GM12878 (cell line): Measurements from ENCODE around the gene DOK4. TPM values are rescaled to one million over a fixed set of nuclear protein-coding genes. Genes with fewer than 3 reads are reported as not detected.

Source experiments
- ATAC-seq: fragments of 200-7000 bp; cut with Tn5 transposase; 3 replicates; pipeline ENCODE4 v1.9.1; 2020; ENCODE audit warnings: mild to moderate bottlenecking, moderate library complexity
- BruUV-seq: library from RNA; stranded (reverse); fragments of 400-500 nt; replicated peaks from 2 replicates; lab custom pipeline; 2021; lab: Mats Ljungman, UMichigan
- CTCF ChIA-PET: fragments of 300-600 bp; sonication (Branson Sonifier 250); formaldehyde crosslinking; extraction: SDS; loops from one replicate; lab custom pipeline; 2021; ENCODE audit warnings: inconsistent platforms; lab: Yijun Ruan, JAX
- POLR2A ChIA-PET: fragments of 350-600 bp; formaldehyde crosslinking; extraction: SDS; loops from one replicate; lab custom pipeline; 2021; ENCODE audit warnings: inconsistent platforms; lab: Charles Lee
- RAD21 ChIA-PET: fragments of 300-600 bp; sonication (Branson Sonifier 250); formaldehyde crosslinking; loops from one replicate; lab custom pipeline; 2023; ENCODE audit warnings: antibody characterized with exemption; ENCODE audit not compliant: unreplicated experiment; lab: Charles Lee
- SMC1A ChIA-PET: fragments of 300-600 bp; sonication (Branson Sonifier 250); formaldehyde crosslinking; loops from one replicate; lab custom pipeline; 2023; ENCODE audit not compliant: unreplicated experiment, uncharacterized antibody; lab: Charles Lee
- DNase-seq: peaks from one replicate; pipeline ENCODE4 v3.0.0-alpha.2; 2011; ENCODE audit warnings: low read depth, low spot score
- FAIRE-seq: peaks from 3 replicates; lab custom pipeline; 2011; peaks lifted over from hg19 to GRCh38; lab: Jason Lieb, UNC
- H2AFZ ChIP-seq: 2 replicates; pipeline ENCODE4 v1.6.0; 2011; ENCODE audit warnings: low read depth, low read length, control low read depth; ENCODE audit not compliant: control insufficient read depth
- H3K27ac ChIP-seq: 2 replicates; pipeline ENCODE4 v1.5.1; 2011; ENCODE audit warnings: control low read depth; ENCODE audit not compliant: control insufficient read depth, insufficient read depth
- H3K27me3 ChIP-seq, 2 experiments: replicated peaks in 1 of 2; 2 replicates each; pipeline versions ENCODE4 v1.6.0 to v1.6.1; 2011; ENCODE audit warnings: low read length in 1 of 2; ENCODE audit not compliant: control insufficient read depth in 2 of 2, insufficient read depth in 2 of 2
- H3K36me3 ChIP-seq, 2 experiments: 2 replicates each; pipeline ENCODE4 v1.5.1; 2011; ENCODE audit warnings: low read length in 1 of 2; ENCODE audit not compliant: control insufficient read depth in 2 of 2, insufficient read depth in 2 of 2
- H3K4me1 ChIP-seq: 2 replicates; pipeline ENCODE4 v1.6.1; 2011; ENCODE audit warnings: mild to moderate bottlenecking, low read length, moderate library complexity, mixed read lengths; ENCODE audit not compliant: control insufficient read depth, insufficient read depth
- H3K4me2 ChIP-seq: 2 replicates; pipeline ENCODE4 v1.6.0; 2011; ENCODE audit warnings: control low read depth; ENCODE audit not compliant: control insufficient read depth, insufficient read depth
- H3K4me3 ChIP-seq: fragments of 200-600 bp; sonication (generic); 2 replicates; pipeline ENCODE4 v1.5.1; 2016
- H3K79me2 ChIP-seq: 2 replicates; pipeline ENCODE4 v1.6.0; 2011; ENCODE audit warnings: low read length; ENCODE audit not compliant: control insufficient read depth, insufficient read depth
- H3K9ac ChIP-seq: 2 replicates; pipeline ENCODE4 v1.8.0; 2011; ENCODE audit warnings: low read length, control low read depth, mixed read lengths; ENCODE audit not compliant: control insufficient read depth, insufficient read depth
- H3K9me3 ChIP-seq: replicated peaks from 3 replicates; pipeline ENCODE4 v1.5.1; 2011; ENCODE audit warnings: mild to moderate bottlenecking, low read length; ENCODE audit not compliant: control insufficient read depth, insufficient read depth
- H4K20me1 ChIP-seq: 2 replicates; pipeline ENCODE4 v1.6.0; 2011; ENCODE audit not compliant: control insufficient read depth, insufficient read depth
- E4F1 ChIP-seq: fragments of 450-650 bp; IDR thresholded peaks from 2 replicates; pipeline ENCODE4 v1.6.1; 2018; ENCODE audit warnings: borderline replicate concordance, mild to moderate bottlenecking; ENCODE audit not compliant: partially characterized antibody
- MYC ChIP-seq: IDR thresholded peaks from 2 replicates; pipeline ENCODE4 v1.6.1; 2011; ENCODE audit warnings: mild to moderate bottlenecking, low read length, moderate library complexity, inconsistent platforms; ENCODE audit not compliant: insufficient read depth, insufficient replicate concordance, insufficient read length, severe bottlenecking
- NR2C1 ChIP-seq: fragments of 450-650 bp; IDR thresholded peaks from 2 replicates; pipeline ENCODE4 v1.6.1; 2017; ENCODE audit warnings: antibody characterized with exemption, mild to moderate bottlenecking, moderate library complexity
- ZNF217 ChIP-seq: fragments of 450-650 bp; IDR thresholded peaks from 2 replicates; pipeline ENCODE4 v1.6.1; 2017; ENCODE audit warnings: antibody characterized with exemption, mild to moderate bottlenecking
- ZNF622 ChIP-seq: fragments of 450-650 bp; IDR thresholded peaks from 2 replicates; pipeline ENCODE4 v1.6.1; 2017; ENCODE audit warnings: mild to moderate bottlenecking, inconsistent platforms
- WGBS: methylation state at CpG from one replicate; pipeline ENCODE4 v1.1.6; 2016; ENCODE audit warnings: low lambda C conversion rate; ENCODE audit not compliant: insufficient replicate concordance, insufficient coverage; ENCODE audit errors: missing lambda C conversion rate; 5-methylcytosine and 5-hydroxymethylcytosine counted together
- in situ Hi-C: fragments of 300-500 bp; cut with MboI; formaldehyde crosslinking; loops from 9 replicates; pipeline ENCODE4 v1.14.3; 2018; ENCODE audit warnings: mixed read lengths
- intact Hi-C: fragments of 100-400 bp; cut with micrococcal nuclease; formaldehyde crosslinking; loops from one replicate; pipeline ENCODE4 v1.14.2; 2022; ENCODE audit not compliant: unreplicated experiment
- polyA plus RNA-seq, 11 experiments: library from polyadenylated mRNA; depleted of rRNA in 4 of 11; unstranded in 6 of 11; stranded (reverse) in 5 of 11; fragments of >200 nt; fragmentation: Nextera tagmentation in 4 of 11; fragmentation: Illumina TruSeq in 1 of 11; extraction: Ambion mirVana in 4 of 11; extraction: Trizol in 1 of 11; gene quantifications; 1 replicate in 1 of 11; 2 replicates in 10 of 11; pipeline versions ENCODE4 v1.2.1 to v1.2.3, GENCODE V29; 2011 to 2016; ENCODE audit warnings: inconsistent platforms in 2 of 11, missing spikeins in 2 of 11, low read depth in 1 of 11
- total RNA-seq, 4 experiments: library from RNA; depleted of rRNA in 3 of 4; stranded (reverse); fragments of >200 nt in 3 of 4; fragmentation: Illumina TruSeq in 1 of 4; extraction: Trizol in 1 of 4; gene quantifications; 2 replicates each; pipeline versions ENCODE4 v1.2.1 to v1.2.3, GENCODE V29; 2013 to 2021

Gene DOK4
- total and polyA plus RNA-seq, 10 of the 15 experiments (the other 5 are each of a cell fraction or from before 2014, with no cell fraction given), result 0.20 to 7.0 (median 2.4) TPM; not detected in 1

GRCh38 chr16:57534337-57534880, 48.1 kb upstream of the DOK4 start:
- Histone ChIP-seq H3K79me2 (peaks cover 7% of the 10 kb centered on the region), H2AFZ (no peak overlapping the region), H4K20me1 (no peaks in the 10 kb centered on the region), H3K4me1 (peaks cover 63% of the 10 kb centered on the region), H3K4me3 (no peak overlapping the region), H3K36me3 (no peaks in the 10 kb centered on the region), H3K27ac (no peak overlapping the region), H3K27me3 (no peaks in the 10 kb centered on the region), H3K9me3 (no peaks in the 10 kb centered on the region), H3K9ac (no peak overlapping the region), H3K4me2 (peak overlapping the region; percentile 64)
- in situ Hi-C loops (no loop called here), intact Hi-C loops (no loop called here)
- no peak for ATAC-seq
- CTCF ChIA-PET, result interaction anchor here (0.7 to 1.5 kb wide), 8 partner anchors 8 to 234 kb away, joined by 3 to 5 read pairs (median 3); partner anchors contain the start of genes ADGRG5 and POLR2C
- 84% methylated on average over 7 of the region's 7 CpGs for WGBS
- FAIRE-seq, result no peak
- TSS peak; percentile 13 for BruUV-seq
- SMC1A ChIA-PET, result interaction anchor here (1.0 kb wide), 1 partner anchor 18 kb away, joined by 3 read pairs; no protein-coding TSS in a partner anchor
- DNase-seq, result no peak
- TF ChIP-seq MYC (no peak), ZNF622 (no peak), E4F1 (no peak), ZNF217 (no peak), NR2C1 (no peak)
- RAD21 ChIA-PET, result interaction anchor here (1.0 to 1.4 kb wide), 2 partner anchors 8 to 12 kb away, joined by 5 to 7 read pairs; partner anchors contain the start of gene ADGRG5
- POLR2A ChIA-PET, result interaction anchor here (1.5 kb wide), 1 partner anchor 8 kb away, joined by 7 read pairs; the partner anchor contains the start of gene ADGRG5
